ENCODE measurements around the gene FILIP1L.

- TF ChIP-seq FOS (IDR thresholded peaks at IDR 0.05; ENCODE audit: low read depth, low read length): no peak
- no peak for TF ChIP-seq CTCF (conservative IDR thresholded peaks at IDR 0.05; ENCODE audit: low read depth, low read length)
- TF ChIP-seq CEBPB (IDR thresholded peaks at IDR 0.05; ENCODE audit: low read depth, low read length): no peak
- TF ChIP-seq MAFK (IDR thresholded peaks at IDR 0.05; ENCODE audit: low read depth, low read length): no peak
- TF ChIP-seq POLR2A (IDR thresholded peaks at IDR 0.05; ENCODE audit: low read depth, low read length): no peak
- no peak for TF ChIP-seq ELK1 (IDR thresholded peaks at IDR 0.05; ENCODE audit: borderline replicate concordance, low read depth, low read length)
- no peak for TF ChIP-seq RFX5 (IDR thresholded peaks at IDR 0.05; ENCODE audit: low read depth, low read length)
Observed at GRCh38 chr3:99990179-99990578, 124.1 kb downstream of the FILIP1L start.

Measured in IMR-90 (cell line).